ENCODE data around the gene SOX30.

Gene SOX30

DNA sequence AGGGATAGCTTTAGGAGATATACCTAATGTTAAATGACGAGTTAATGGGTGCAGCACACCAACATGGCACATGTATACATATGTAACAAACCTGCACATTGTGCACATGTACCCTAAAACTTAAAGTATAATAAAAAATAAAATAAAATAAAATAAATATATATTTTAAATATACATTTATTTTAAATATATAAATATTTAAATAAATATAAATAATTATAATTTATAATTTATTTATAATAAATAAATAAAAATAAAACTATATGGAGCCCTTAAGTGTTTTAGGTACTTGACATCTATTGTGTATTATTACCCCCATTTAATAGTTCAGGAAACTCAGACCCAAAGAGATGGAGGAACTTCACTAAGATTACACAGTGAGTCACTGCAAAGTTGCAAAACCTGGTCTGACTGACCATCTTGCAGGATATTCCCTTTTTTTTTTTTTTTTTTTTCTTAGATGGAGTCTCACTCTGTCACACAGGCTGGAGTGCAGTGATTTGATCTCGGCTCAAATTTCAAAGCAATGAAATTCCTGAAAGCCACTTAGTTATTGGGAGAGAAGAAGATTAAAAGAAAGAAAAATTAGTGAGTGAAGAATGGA lies 13.3 kb upstream of the SOX30 start:
- in situ Hi-C loops (cut with HindIII; ENCODE audit: low pct_ligation_motif_present, low sequenced_read_pairs): no loop called here
- no peak overlapping the region for H3K4me3 ChIP-seq (ENCODE audit: low read depth, low read length)
- DNase-seq: peak; percentile 79
- no peak for TF ChIP-seq CTCF (IDR thresholded peaks at IDR 0.05; ENCODE audit: low read depth, low read length, missing control alignments)
- H3K27ac ChIP-seq: no peak overlapping the region
- H3K27me3 ChIP-seq (replicated peaks): no peaks in the 10 kb centered on the region
- no peaks in the 10 kb centered on the region for H3K36me3 ChIP-seq (replicated peaks)

DNA sequence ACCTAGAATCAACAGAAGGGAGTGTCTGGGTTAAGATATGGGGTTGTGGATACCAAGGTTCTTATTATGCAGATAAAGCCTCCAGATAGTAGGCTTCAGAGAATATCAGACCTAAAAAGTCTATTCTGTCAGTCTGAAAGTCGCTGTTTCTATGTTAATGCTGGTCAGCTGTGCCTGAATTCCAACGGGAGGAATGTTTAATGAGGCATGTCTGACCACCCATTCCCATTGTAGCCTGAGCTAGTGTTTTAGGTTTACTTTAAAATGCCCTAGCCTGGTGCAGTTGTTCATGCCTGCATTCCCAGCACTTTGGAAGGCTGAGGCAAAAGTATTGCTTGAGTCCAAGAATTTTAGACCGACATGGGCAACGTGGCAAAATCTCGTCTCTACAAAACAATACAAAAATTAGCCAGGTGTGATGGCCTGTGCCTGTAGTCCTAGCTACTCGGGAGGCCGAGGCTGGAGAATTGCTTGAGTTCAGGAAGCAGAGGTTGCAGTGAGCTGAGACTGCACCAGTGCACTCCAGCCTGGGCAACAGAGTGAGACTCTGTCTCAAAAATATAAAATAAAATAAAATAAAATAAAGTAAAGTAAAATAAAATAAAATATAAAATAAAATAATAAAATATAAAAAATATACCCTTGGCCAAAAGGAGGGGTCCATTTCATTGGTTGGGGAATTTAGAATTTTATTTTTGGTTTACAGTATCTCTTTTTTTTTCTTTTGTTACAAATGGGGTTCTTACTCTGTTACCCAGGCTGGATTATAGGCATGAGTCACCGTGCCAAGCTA lies 7.8 kb upstream of the SOX30 start:
- Histone ChIP-seq H3K27me3 (replicated peaks) (no peaks in the 10 kb centered on the region), H3K36me3 (replicated peaks) (no peaks in the 10 kb centered on the region), H3K27ac (no peak overlapping the region), H3K4me3 (ENCODE audit: low read depth, low read length) (no peak overlapping the region)
- DNase-seq: no peak
- TF ChIP-seq CTCF (IDR thresholded peaks at IDR 0.05; ENCODE audit: low read depth, low read length, missing control alignments): no peak
- in situ Hi-C loops (cut with HindIII; ENCODE audit: low pct_ligation_motif_present, low sequenced_read_pairs): no loop called here

GRCh38 chr5:157658893-157659292 lies 6.7 kb upstream of the SOX30 start:
- Histone ChIP-seq H3K36me3 (replicated peaks) (no peaks in the 10 kb centered on the region), H3K27me3 (replicated peaks) (no peaks in the 10 kb centered on the region), H3K27ac (no peak overlapping the region), H3K4me3 (ENCODE audit: low read depth, low read length) (no peak overlapping the region)
- in situ Hi-C loops (cut with HindIII; ENCODE audit: low pct_ligation_motif_present, low sequenced_read_pairs): no loop called here
- no peak for DNase-seq
- TF ChIP-seq CTCF (IDR thresholded peaks at IDR 0.05; ENCODE audit: low read depth, low read length, missing control alignments): no peak

DNA sequence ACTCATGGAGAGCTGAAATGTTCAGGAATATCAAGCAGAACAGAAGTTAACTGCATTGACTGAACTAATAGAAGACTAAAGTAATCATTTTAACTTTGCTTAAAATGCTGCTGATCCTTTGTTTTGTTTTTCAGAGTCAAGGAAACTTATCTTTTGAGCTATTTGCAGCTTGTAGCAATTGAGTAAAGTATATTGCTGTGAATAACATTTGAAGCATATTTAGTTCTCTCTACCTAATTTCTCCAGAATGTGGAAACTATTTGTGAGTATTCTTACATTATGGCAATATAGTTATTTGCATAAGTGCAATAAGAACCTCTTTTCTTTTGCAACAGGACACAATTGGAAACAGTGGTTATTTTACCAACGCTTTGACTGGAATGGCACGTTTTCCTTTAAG lies 5.3 kb upstream of the SOX30 start:
- in situ Hi-C loops (cut with HindIII; ENCODE audit: low pct_ligation_motif_present, low sequenced_read_pairs): no loop called here
- no peaks in the 10 kb centered on the region for H3K36me3 ChIP-seq (replicated peaks)
- no peak for TF ChIP-seq CTCF (IDR thresholded peaks at IDR 0.05; ENCODE audit: low read depth, low read length, missing control alignments)
- H3K27ac ChIP-seq: no peak overlapping the region
- H3K27me3 ChIP-seq (replicated peaks): no peaks in the 10 kb centered on the region
- no peak for DNase-seq
- H3K4me3 ChIP-seq (ENCODE audit: low read depth, low read length): no peak overlapping the region

DNA sequence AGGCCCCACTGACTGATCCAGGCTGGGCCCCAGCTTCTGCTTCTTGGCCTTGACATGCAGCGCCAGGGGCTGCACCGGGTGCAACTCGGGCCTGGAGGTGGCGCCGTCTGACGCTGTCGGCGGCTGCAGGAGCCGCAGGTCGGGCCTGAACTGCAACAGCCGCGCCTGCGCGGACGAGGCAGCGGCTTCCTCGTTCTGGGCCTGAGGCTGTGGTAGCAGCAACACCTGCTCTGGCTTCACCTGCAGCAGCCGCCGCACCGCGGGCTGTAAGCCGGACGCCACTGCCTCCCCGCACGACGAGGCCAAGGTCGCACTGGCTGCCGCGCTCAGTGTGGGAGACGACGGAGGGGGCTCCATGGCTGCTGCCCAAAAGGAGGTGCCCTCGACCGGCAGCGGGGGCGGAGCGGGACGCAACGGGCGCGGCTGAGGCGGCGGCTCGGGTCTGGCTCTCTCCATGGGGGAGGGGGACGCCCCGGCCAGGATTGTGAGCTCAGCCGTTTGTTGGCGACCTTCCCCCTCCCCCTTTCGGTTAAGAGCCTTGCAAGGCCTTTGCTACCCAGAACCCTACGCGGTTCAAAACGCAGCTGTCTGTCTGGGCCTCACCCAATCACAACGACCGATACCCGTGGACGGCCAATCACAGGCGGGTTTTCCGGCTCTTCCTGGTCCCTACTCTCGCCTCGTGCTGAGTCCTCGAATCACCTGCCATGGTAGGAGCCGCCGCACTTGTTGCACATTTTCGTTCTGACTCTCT lies 438 bp downstream of the SOX30 start:
- Histone ChIP-seq H3K36me3 (replicated peaks) (no peaks in the 10 kb centered on the region), H3K4me3 (ENCODE audit: low read depth, low read length) (peak overlapping the region; percentile 53), H3K27me3 (replicated peaks) (no peaks in the 10 kb centered on the region), H3K27ac (no peak overlapping the region)
- in situ Hi-C loops (cut with HindIII; ENCODE audit: low pct_ligation_motif_present, low sequenced_read_pairs): no loop called here
- peak; percentile 56 for TF ChIP-seq CTCF (IDR thresholded peaks at IDR 0.05; ENCODE audit: low read depth, low read length, missing control alignments)
- peak; percentile 8 for DNase-seq
